CD4-positive, alpha-beta T cell treated with Interleukin-1 beta for 1 hour (primary cell): ENCODE measurements around the gene TMC3.

Experiments
- DNase-seq, 2 donors: peaks; one replicate each; pipeline ENCODE4 v3.0.0-alpha.2; 2020 to 2022

Gene TMC3

GRCh38 chr15:81296673-81297072 lies 77.3 kb downstream of the TMC3 start:
- peak; percentile 81 to 83 for DNase-seq

GRCh38 chr15:81296186-81296585 lies 77.8 kb downstream of the TMC3 start:
- no peak for DNase-seq

- DNase-seq, result no peak
Observed at GRCh38 chr15:81295486-81296121, 78.4 kb downstream of the TMC3 start.

- DNase-seq, result peak in 1 of 2 donors; percentile 31
Observed at GRCh38 chr15:81294516-81294880, 79.5 kb downstream of the TMC3 start.

- DNase-seq, result peak; percentile 83 to 84
Observed at GRCh38 chr15:81293728-81294515, 80.1 kb downstream of the TMC3 start.

GRCh38 chr15:81292523-81293001 lies 81.5 kb downstream of the TMC3 start:
- peak; percentile 62 to 87 for DNase-seq

- DNase-seq, result no peak
Observed at GRCh38 chr15:81291916-81292522, 82.0 kb downstream of the TMC3 start.

- no peak for DNase-seq
Observed at GRCh38 chr15:81289910-81290309, 84.1 kb downstream of the TMC3 start.

GRCh38 chr15:81288616-81289015 lies 85.4 kb downstream of the TMC3 start:
- DNase-seq, result no peak

GRCh38 chr15:81288040-81288439 lies 86.0 kb downstream of the TMC3 start:
- DNase-seq, result no peak

- DNase-seq, result peak; percentile 30 to 48
Observed at GRCh38 chr15:81286621-81287121, 87.3 kb downstream of the TMC3 start.

GRCh38 chr15:81285461-81285860 lies 88.6 kb downstream of the TMC3 start:
- DNase-seq, result no peak

GRCh38 chr15:81284256-81285031 lies 89.6 kb downstream of the TMC3 start:
- no peak for DNase-seq

GRCh38 chr15:81282911-81283310 lies 91.1 kb downstream of the TMC3 start:
- DNase-seq, result no peak

GRCh38 chr15:81282606-81282895 lies 91.5 kb downstream of the TMC3 start:
- DNase-seq, result no peak

GRCh38 chr15:81281766-81282605 lies 92.0 kb downstream of the TMC3 start:
- DNase-seq, result no peak

GRCh38 chr15:81281456-81281735 lies 92.6 kb downstream of the TMC3 start:
- no peak for DNase-seq
